Mesodermal cell (in vitro differentiated cells): Measurements from ENCODE around the gene ZNF514.

ENCODE experiments used
- H3K27ac ChIP-seq: 2 replicates; pipeline ENCODE4 v1.7.0; 2013; ENCODE audit warnings: mild to moderate bottlenecking, low read depth, low read length, moderate library complexity; ENCODE audit not compliant: severe bottlenecking
- H3K36me3 ChIP-seq: 2 replicates; pipeline ENCODE4 v1.7.1; 2013; ENCODE audit warnings: mild to moderate bottlenecking, low read length, moderate library complexity; ENCODE audit not compliant: control insufficient read depth, insufficient read depth
- H3K4me1 ChIP-seq: one replicate; pipeline ENCODE4 v1.7.1; 2013; ENCODE audit warnings: mild to moderate bottlenecking, low read length; ENCODE audit not compliant: insufficient read depth, control insufficient read depth, poor library complexity, severe bottlenecking
- H3K4me3 ChIP-seq: 2 replicates; pipeline ENCODE4 v1.7.0; 2013; ENCODE audit warnings: low read length, control low read depth, mild to moderate bottlenecking; ENCODE audit not compliant: insufficient read depth, poor library complexity, severe bottlenecking; ENCODE audit errors: extremely low read depth
- H3K9me3 ChIP-seq: 2 replicates; pipeline ENCODE4 v1.7.1; 2013; ENCODE audit warnings: mild to moderate bottlenecking, low read length, moderate library complexity; ENCODE audit not compliant: control insufficient read depth
- WGBS, 2 experiments: methylation state at CpG; one replicate each; pipeline ENCODE4 v1.1.5; 2013; ENCODE audit warnings: missing lambda C conversion rate in 2 of 2; ENCODE audit not compliant: insufficient coverage in 2 of 2; 5-methylcytosine and 5-hydroxymethylcytosine counted together

Gene ZNF514

GRCh38 chr2:95179451-95179850 is 19.8 kb upstream of the ZNF514 start:
- WGBS, 2 experiments = 92 to 96% methylated on average over 7 of the region's 7 CpGs
- Histone ChIP-seq H3K9me3 (no peaks in the 10 kb centered on the region), H3K27ac (no peak overlapping the region), H3K4me1 (no peaks in the 10 kb centered on the region), H3K4me3 (no peak overlapping the region), H3K36me3 (peaks cover 42% of the 10 kb centered on the region)

- peaks cover 5% of the 10 kb centered on the region for H3K36me3 ChIP-seq
- no peaks in the 10 kb centered on the region for H3K4me1 ChIP-seq
- no peak overlapping the region for H3K27ac ChIP-seq
- WGBS, 2 experiments = 89 to 95% methylated on average over 2 of the region's 2 CpGs
- no peak overlapping the region for H3K4me3 ChIP-seq
- H3K9me3 ChIP-seq = no peaks in the 10 kb centered on the region
These were observed 14.4 kb upstream of the ZNF514 start for GRCh38 chr2:95174031-95174542.

- WGBS, 2 experiments = 80 to 83% methylated on average over 7 of the region's 7 CpGs
- no peaks in the 10 kb centered on the region for H3K9me3 ChIP-seq
- H3K4me1 ChIP-seq = no peaks in the 10 kb centered on the region
- H3K27ac ChIP-seq = no peak overlapping the region
- H3K36me3 ChIP-seq = peaks cover 5% of the 10 kb centered on the region
- no peak overlapping the region for H3K4me3 ChIP-seq
These were observed 12.3 kb upstream of the ZNF514 start for GRCh38 chr2:95171902-95172301.

GRCh38 chr2:95166065-95166763 is 6.6 kb upstream of the ZNF514 start:
- H3K9me3 ChIP-seq = peaks cover 4% of the 10 kb centered on the region
- WGBS, 2 experiments = 17 to 26% methylated on average over 6 to 12 of the region's 16 CpGs
- peaks cover 8% of the 10 kb centered on the region for H3K4me1 ChIP-seq
- peak overlapping the region; percentile 93 for H3K27ac ChIP-seq
- H3K36me3 ChIP-seq = peaks cover 6% of the 10 kb centered on the region
- H3K4me3 ChIP-seq = peak overlapping the region; percentile 77

- WGBS, 2 experiments = 0 to 1% methylated on average over 48 to 56 of the region's 56 CpGs
- H3K27ac ChIP-seq = peak within 1 kb of the TSS; percentile 93
- H3K4me1 ChIP-seq = peaks cover 8% of the 10 kb centered on the region
These were observed 5.9 kb upstream of the ZNF514 start, which contains the start of gene ZNF2 for GRCh38 chr2:95165371-95166064. Gene ZNF2 (plus strand): TSS chr2:95165809. CDS start chr2:95176227, 10,418 bp downstream.

DNA sequence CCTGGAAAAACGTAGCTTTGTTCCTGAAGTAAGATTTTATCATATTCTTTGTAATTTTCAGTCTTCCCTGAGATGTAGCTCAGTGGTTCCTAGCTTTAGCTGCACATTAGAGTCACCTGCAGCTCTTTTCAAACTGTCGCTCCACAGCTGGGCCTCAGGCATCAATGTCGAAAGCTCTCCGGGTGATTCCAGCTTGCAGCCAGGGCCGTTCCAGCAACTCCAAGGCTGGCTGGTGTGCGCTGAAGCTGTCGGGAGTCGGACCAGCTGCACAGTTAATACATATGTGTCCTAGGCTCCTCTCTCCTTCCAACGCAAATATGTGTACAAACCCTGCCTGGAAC is 5.4 kb upstream of the ZNF514 start:
- peak overlapping the region; percentile 93 for H3K27ac ChIP-seq
- 2 to 5% methylated on average over 8 to 9 of the region's 9 CpGs for WGBS, 2 experiments
- peaks cover 8% of the 10 kb centered on the region for H3K4me1 ChIP-seq
- peaks cover 4% of the 10 kb centered on the region for H3K9me3 ChIP-seq
- H3K36me3 ChIP-seq = peaks cover 6% of the 10 kb centered on the region
- peak overlapping the region; percentile 77 for H3K4me3 ChIP-seq

More at GRCh38 chr2:95165371-95166064, 5.9 kb upstream of the ZNF514 start, which contains the start of gene ZNF2:
- H3K4me3 ChIP-seq = peak within 1 kb of the TSS; percentile 77
- peaks cover 4% of the 10 kb centered on the region for H3K9me3 ChIP-seq
- H3K36me3 ChIP-seq = peaks cover 6% of the 10 kb centered on the region

DNA sequence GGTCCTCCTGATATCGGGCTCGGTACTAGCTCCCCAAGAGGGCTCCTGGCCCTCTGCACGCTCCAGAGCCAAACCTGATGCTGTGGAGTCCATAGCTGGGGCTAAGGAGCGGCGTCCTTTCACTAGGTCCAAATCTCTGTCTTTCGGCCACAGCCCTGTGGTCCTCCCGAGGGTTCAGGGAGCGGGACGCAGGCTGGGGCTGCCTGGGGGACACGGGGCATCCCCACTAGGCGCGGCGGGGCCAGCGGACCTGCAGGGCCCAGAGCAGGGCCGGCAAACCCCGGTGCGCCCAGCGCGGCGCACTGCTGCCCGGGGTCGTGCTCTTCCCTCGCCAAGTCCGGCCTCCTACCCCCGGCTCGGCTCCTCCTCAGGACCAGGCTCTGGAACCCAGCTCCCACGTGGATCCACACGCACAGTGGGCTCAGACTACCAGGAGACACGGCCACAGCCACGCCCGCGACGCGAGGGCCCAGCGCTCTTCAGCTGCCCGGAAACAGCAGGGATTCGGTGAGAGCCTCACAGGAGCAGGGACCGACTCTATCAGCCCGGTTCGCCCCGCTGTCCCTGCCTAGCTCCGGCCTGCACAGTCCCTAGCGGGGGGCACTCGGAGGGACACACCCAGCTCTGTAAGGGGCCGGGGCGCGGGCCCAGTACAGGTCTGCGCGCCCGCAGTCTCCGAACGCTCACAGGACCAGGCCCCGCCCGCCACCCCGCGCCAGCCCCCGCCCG is 593 bp downstream of the ZNF514 start:
- Histone ChIP-seq H3K36me3 (peaks cover 38% of the 10 kb centered on the region), H3K4me1 (no peaks in the 10 kb centered on the region), H3K27ac (no peak overlapping the region), H3K9me3 (peaks cover 25% of the 10 kb centered on the region), H3K4me3 (peak overlapping the region; percentile 65)
- 9 to 10% methylated on average over 34 of the region's 58 CpGs for WGBS, 2 experiments

DNA sequence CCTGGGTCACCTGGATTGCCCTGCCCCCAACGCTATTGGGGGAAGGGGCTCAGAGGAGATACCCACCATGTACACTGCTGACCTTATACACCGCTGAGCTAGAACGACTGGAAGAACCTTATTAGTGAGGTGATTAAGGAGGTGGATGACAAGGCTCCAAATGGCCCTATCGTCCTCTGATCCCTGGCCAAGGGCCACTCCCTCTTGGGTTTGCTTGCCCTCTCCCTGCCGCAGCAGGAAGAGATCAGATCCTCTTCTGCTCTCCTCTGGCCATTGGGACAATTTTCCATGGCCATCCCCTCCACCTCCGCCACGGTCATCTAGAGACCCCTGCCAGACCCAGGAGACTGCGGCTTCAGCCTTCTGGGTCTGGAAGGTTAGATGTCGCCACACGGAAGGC is 1.2 kb downstream of the ZNF514 start:
- Histone ChIP-seq H3K4me3 (peak overlapping the region; percentile 65), H3K27ac (no peak overlapping the region), H3K4me1 (no peaks in the 10 kb centered on the region), H3K9me3 (peaks cover 27% of the 10 kb centered on the region), H3K36me3 (peaks cover 39% of the 10 kb centered on the region)
- WGBS, 2 experiments = 83 to 87% methylated on average over 6 to 8 of the region's 10 CpGs

DNA sequence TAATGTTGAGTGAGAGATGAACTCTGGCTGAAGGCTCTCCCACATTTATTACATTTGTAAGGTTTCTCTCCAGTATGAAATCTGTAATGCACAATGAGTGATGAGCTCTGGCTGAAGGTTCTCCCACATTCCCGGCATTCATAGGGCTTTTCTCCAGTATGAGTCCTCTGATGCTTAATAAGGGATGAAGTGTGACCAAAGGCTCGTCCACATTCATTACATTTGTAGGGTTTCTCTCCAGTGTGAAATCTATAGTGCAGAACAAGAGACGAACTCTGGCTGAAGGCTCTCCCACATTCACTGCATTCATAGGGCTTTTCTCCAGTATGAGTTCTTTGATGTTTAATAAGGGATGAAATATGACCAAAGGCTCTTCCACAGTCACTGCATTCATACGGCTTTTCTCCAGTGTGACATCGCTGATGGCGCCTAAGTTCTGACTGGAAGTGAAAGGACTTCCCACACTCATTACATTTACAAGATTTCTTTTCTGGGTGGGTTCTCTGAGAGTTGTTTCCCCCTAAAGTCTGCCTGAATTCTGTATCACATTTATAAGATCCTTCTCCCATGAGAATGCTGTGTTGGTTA is 10.2 kb downstream of the ZNF514 start:
- Histone ChIP-seq H3K4me3 (no peak overlapping the region), H3K4me1 (no peaks in the 10 kb centered on the region), H3K36me3 (peaks cover 70% of the 10 kb centered on the region), H3K9me3 (peaks cover 89% of the 10 kb centered on the region), H3K27ac (no peak overlapping the region)
- 82 to 100% methylated on average over 2 to 3 of the region's 6 CpGs for WGBS, 2 experiments

GRCh38 chr2:95143838-95144237 is 15.8 kb downstream of the ZNF514 start:
- Histone ChIP-seq H3K4me1 (no peaks in the 10 kb centered on the region), H3K27ac (no peak overlapping the region), H3K36me3 (peaks cover 24% of the 10 kb centered on the region), H3K9me3 (peaks cover 49% of the 10 kb centered on the region), H3K4me3 (no peak overlapping the region)
- 83 to 100% methylated on average over 2 of the region's 2 CpGs for WGBS, 2 experiments
